Glomerular endothelial cell (primary cell): ENCODE results near the gene PTP4A2. TPM values are rescaled to one million over a fixed set of nuclear protein-coding genes. Genes with fewer than 3 reads are reported as not detected.
"Not testable (repeated sequence)": the region's sequence is repeated elsewhere in the genome, so short reads cannot be mapped to it uniquely, and the experiment has no call there.

Source experiments
- DNase-seq: peaks from one replicate; pipeline ENCODE4 v3.0.0-alpha.2; 2011; ENCODE audit warnings: low read depth, low spot score; ENCODE audit errors: extremely low read depth
- total RNA-seq: library from RNA; depleted of rRNA; stranded (reverse); fragments of >200 nt; gene quantifications from 2 replicates; pipeline ENCODE4 v1.2.3, GENCODE V29; 2015

Gene PTP4A2
- total RNA-seq, 1 donor from 2014 or later, result 141 TPM

- DNase-seq, result no peak
Observed at GRCh38 chr1:31951276-31951675, 13.1 kb upstream of the PTP4A2 start.

GRCh38 chr1:31949862-31950261 is 11.7 kb upstream of the PTP4A2 start:
- DNase-seq, result no peak

- not testable (repeated sequence) for DNase-seq
Observed at GRCh38 chr1:31945677-31946076, 7.5 kb upstream of the PTP4A2 start.

- no peak for DNase-seq
Observed at GRCh38 chr1:31944205-31945089, 6.3 kb upstream of the PTP4A2 start.

GRCh38 chr1:31943546-31944184 is 5.5 kb upstream of the PTP4A2 start:
- no peak for DNase-seq

GRCh38 chr1:31942061-31942460 is 3.9 kb upstream of the PTP4A2 start:
- not testable (repeated sequence) for DNase-seq

- no peak for DNase-seq
Observed at GRCh38 chr1:31939484-31940329, 1.5 kb upstream of the PTP4A2 start.

- DNase-seq, result no peak
Observed at GRCh38 chr1:31937300-31938183, 626 bp downstream of the PTP4A2 start.

- DNase-seq, result no peak
Observed at GRCh38 chr1:31936981-31937299, 1.2 kb downstream of the PTP4A2 start.

- no peak for DNase-seq
Observed at GRCh38 chr1:31936278-31936980, 1.7 kb downstream of the PTP4A2 start.

GRCh38 chr1:31934706-31935629 is 3.2 kb downstream of the PTP4A2 start:
- DNase-seq, result no peak

- DNase-seq, result peak; percentile 67
Observed at GRCh38 chr1:31932491-31933316, 5.5 kb downstream of the PTP4A2 start.

- peak; percentile 62 for DNase-seq
Observed at GRCh38 chr1:31931593-31932225, 6.5 kb downstream of the PTP4A2 start.

GRCh38 chr1:31930836-31931592 is 7.2 kb downstream of the PTP4A2 start:
- no peak for DNase-seq

GRCh38 chr1:31927661-31927980 is 10.5 kb downstream of the PTP4A2 start:
- DNase-seq, result no peak

- DNase-seq, result no peak
Observed at GRCh38 chr1:31926853-31927660, 11.1 kb downstream of the PTP4A2 start.
